ENCODE data around the gene CLIP2.

CLIP2 gene

DNA sequence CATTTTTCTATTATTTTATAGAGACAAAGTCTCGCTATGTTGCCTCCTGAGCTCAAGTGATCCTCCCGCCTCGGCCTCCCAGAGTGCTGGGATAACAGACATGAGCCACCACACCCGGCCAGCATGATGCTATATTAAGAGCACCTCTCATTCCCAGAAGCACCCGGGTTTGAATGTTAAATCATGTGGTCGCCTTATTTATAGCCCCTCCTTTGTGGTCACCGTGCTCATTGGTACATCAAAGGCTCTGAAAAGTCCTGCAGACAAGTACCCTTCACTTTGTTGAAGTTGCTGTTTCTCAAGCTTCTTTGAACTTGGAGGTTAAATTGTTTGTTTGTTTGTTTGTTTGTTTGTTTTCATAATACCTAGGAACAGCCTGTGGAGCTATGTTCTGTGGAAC is 40.0 kb downstream of the CLIP2 start:
- no peak for TF ChIP-seq ZNF565 (CRISPR knock-in tag; conservative IDR thresholded peaks at IDR 0.05; ENCODE audit: low read depth)
- TF ChIP-seq CREB5 (CRISPR knock-in tag; IDR thresholded peaks at IDR 0.05; ENCODE audit: low read depth) = no peak
- no peak for TF ChIP-seq ESRRG (CRISPR knock-in tag; IDR thresholded peaks at IDR 0.05)
- TF ChIP-seq POU6F1 (CRISPR knock-in tag; IDR thresholded peaks at IDR 0.05; ENCODE audit: borderline replicate concordance, low read depth) = no peak
- no peak for TF ChIP-seq PPARA (CRISPR knock-in tag; IDR thresholded peaks at IDR 0.05; ENCODE audit: borderline replicate concordance)
- TF ChIP-seq OSR1 (CRISPR knock-in tag; IDR thresholded peaks at IDR 0.05) = no peak
- no peak for TF ChIP-seq TCF4 (CRISPR knock-in tag; IDR thresholded peaks at IDR 0.05; ENCODE audit: borderline replicate concordance)
- ATAC-seq = no peak

DNA sequence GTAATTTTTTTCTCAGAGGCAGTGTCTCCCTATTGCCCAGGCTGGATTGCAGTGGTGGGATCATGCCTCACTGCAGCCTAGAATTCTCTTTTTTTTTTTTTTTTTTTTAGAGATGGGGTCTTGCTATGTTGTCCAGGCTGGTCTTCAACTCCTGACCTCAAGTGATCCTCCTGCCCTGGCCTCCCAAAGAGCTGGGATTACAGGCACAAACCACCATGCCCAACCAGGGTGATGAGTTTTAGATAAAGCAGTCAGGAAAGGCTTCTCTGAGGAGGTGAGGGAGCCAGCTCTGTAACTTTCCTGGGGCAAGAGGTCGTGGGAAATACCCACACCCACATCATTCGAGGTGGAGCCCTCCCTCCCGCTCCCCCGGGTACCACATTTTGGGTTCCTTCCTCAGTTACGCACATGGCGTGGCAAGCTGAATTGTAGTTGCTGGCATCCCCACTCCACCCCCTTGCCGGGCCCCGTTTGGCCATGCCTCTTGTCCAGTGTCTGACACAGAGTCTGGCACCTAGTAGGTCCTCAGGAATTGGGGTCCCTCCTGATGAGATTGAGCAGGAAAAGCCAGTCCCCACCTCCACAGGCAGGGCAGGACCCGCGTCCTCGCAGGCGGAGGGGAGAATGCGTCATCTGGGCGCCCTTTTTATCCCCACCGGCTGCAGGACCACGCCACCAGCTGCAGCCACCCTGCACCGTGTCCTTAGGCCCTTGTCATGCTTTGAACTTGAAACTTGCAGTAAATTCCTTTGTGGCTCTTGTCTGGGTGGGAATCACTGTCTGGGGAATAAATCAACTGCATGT is 43.4 kb downstream of the CLIP2 start:
- no peak for TF ChIP-seq TOX (CRISPR knock-in tag; IDR thresholded peaks at IDR 0.05; ENCODE audit: borderline replicate concordance)
- TF ChIP-seq ZNF565 (CRISPR knock-in tag; conservative IDR thresholded peaks at IDR 0.05; ENCODE audit: low read depth) = no peak
- no peak for TF ChIP-seq ZC3H10 (CRISPR knock-in tag; IDR thresholded peaks at IDR 0.05)
- no peak for TF ChIP-seq ISL1 (CRISPR knock-in tag; IDR thresholded peaks at IDR 0.05)
- TF ChIP-seq POU6F1 (CRISPR knock-in tag; IDR thresholded peaks at IDR 0.05; ENCODE audit: borderline replicate concordance, low read depth) = no peak
- no peak for TF ChIP-seq OSR1 (CRISPR knock-in tag; IDR thresholded peaks at IDR 0.05)
- TF ChIP-seq GLIS3 (CRISPR knock-in tag; IDR thresholded peaks at IDR 0.05) = no peak
- TF ChIP-seq ZFP30 (CRISPR knock-in tag; IDR thresholded peaks at IDR 0.05) = no peak
- no peak for TF ChIP-seq CREB5 (CRISPR knock-in tag; IDR thresholded peaks at IDR 0.05; ENCODE audit: low read depth)
- TF ChIP-seq CSRNP3 (CRISPR knock-in tag; IDR thresholded peaks at IDR 0.05) = no peak
- no peak for TF ChIP-seq ARNTL (CRISPR knock-in tag; IDR thresholded peaks at IDR 0.05; ENCODE audit: borderline replicate concordance, low read depth)
- no peak for ATAC-seq

DNA sequence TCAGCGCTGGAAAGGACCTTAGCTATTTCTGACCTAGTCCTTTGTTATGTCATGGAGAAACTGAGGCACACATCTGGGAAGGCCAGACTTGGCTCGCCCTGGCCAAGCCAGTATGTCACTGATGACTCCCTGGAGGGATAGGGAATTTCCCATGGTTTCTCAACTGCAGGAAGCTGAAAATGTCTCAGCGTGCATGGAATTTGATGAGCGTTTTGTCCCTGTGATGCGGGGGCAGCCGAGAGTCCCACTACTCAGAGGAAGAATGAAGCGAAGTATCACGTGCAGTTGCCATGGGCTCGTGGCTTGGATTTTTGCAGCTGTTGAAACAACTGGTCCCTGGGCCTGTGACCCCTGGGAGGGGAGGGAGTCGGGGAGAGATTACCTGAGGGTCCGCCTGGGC is 44.8 kb downstream of the CLIP2 start:
- ATAC-seq = no peak; the same call in 2 of the 3 replicates
- TF ChIP-seq ARNTL (CRISPR knock-in tag; IDR thresholded peaks at IDR 0.05; ENCODE audit: borderline replicate concordance, low read depth) = no peak
- TF ChIP-seq ZFP3 (CRISPR knock-in tag; IDR thresholded peaks at IDR 0.05) = no peak
- no peak for TF ChIP-seq SNAI2 (CRISPR knock-in tag; IDR thresholded peaks at IDR 0.05)
- TF ChIP-seq PPARA (CRISPR knock-in tag; IDR thresholded peaks at IDR 0.05; ENCODE audit: borderline replicate concordance) = no peak
- no peak for TF ChIP-seq ZNF70 (CRISPR knock-in tag; IDR thresholded peaks at IDR 0.05)

GRCh38 chr7:74337926-74338325 is 48.7 kb downstream of the CLIP2 start:
- ATAC-seq = no peak
- no peak for TF ChIP-seq CSRNP3 (CRISPR knock-in tag; IDR thresholded peaks at IDR 0.05)
- TF ChIP-seq TCF4 (CRISPR knock-in tag; IDR thresholded peaks at IDR 0.05; ENCODE audit: borderline replicate concordance) = no peak
- no peak for TF ChIP-seq ZNF70 (CRISPR knock-in tag; IDR thresholded peaks at IDR 0.05)
- no peak for TF ChIP-seq OSR1 (CRISPR knock-in tag; IDR thresholded peaks at IDR 0.05)
- TF ChIP-seq ISL1 (CRISPR knock-in tag; IDR thresholded peaks at IDR 0.05) = no peak
- no peak for TF ChIP-seq ZNF565 (CRISPR knock-in tag; conservative IDR thresholded peaks at IDR 0.05; ENCODE audit: low read depth)
- no peak for TF ChIP-seq ZFP30 (CRISPR knock-in tag; IDR thresholded peaks at IDR 0.05)
- no peak for TF ChIP-seq RARB (CRISPR knock-in tag; IDR thresholded peaks at IDR 0.05)
- no peak for TF ChIP-seq ZFP3 (CRISPR knock-in tag; IDR thresholded peaks at IDR 0.05)
- TF ChIP-seq ZNF8 (CRISPR knock-in tag; IDR thresholded peaks at IDR 0.05) = no peak
- TF ChIP-seq TOX (CRISPR knock-in tag; IDR thresholded peaks at IDR 0.05; ENCODE audit: borderline replicate concordance) = no peak
- TF ChIP-seq GLIS3 (CRISPR knock-in tag; IDR thresholded peaks at IDR 0.05) = no peak
- TF ChIP-seq BACH2 (CRISPR knock-in tag; IDR thresholded peaks at IDR 0.05; ENCODE audit: borderline replicate concordance) = no peak
- TF ChIP-seq POU6F1 (CRISPR knock-in tag; IDR thresholded peaks at IDR 0.05; ENCODE audit: borderline replicate concordance, low read depth) = no peak
- no peak for TF ChIP-seq SNAI2 (CRISPR knock-in tag; IDR thresholded peaks at IDR 0.05)

All from SK-N-SH treated with all-trans-retinoic acid at 6 μM for 48 hours (cell line).